GM18873 (cell line): ENCODE data around the gene HNMT.
"Not testable (repeated sequence)": the region's sequence is repeated elsewhere in the genome, so short reads cannot be mapped to it uniquely, and the experiment has no call there.

Experiments used
- ATAC-seq: cut with Tn5 transposase; IDR thresholded peaks from one replicate; pipeline ENCODE4 v1.9.1; 2021; ENCODE audit warnings: mild to moderate bottlenecking, moderate library complexity, moderate number of reproducible peaks; ENCODE audit not compliant: unreplicated experiment, low FRiP score

Gene HNMT

GRCh38 chr2:137973280-137973679 is 9.0 kb downstream of the HNMT start:
- no peak for ATAC-seq

GRCh38 chr2:137975280-137976271 is 11.3 kb downstream of the HNMT start:
- no peak for ATAC-seq

- no peak for ATAC-seq
These were observed 12.0 kb downstream of the HNMT start for GRCh38 chr2:137976274-137976673.

DNA sequence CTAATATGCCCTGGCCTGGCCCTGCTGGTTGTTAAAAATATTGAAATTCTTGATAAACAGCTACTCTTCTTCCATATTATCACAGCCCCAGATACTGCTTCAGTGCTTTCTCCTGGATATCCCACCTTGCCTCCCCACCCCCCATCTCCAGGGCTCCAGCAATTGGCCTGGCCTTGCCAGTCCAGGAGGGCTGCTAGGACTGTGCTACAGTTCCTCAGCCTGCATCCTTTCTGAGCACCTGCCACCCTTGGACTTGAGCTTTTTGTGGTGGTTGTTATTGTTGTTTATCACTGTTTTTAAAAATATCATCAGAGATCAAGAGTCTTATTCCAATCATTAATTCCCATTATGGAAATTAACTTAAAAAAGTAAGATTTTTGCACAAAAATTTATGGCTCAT is 13.5 kb downstream of the HNMT start:
- no peak for ATAC-seq

DNA sequence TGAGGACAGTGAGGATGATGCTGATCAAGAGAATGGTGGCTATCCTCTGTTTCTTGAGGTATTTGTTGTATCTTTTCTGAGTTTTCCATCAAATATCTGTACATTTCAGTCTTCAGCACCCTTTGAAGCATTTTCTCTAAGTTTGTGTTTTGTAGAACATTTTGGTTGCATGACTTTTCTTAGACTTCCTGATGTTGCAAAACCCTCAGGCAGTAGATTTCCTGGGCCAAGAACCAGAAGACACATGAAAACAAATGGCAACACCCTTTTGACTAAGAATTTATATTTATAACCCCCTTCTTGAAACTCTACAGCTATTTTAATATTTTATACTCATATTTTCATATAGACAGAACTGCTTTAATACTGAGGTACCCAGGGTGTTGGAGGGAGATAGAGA is 16.2 kb downstream of the HNMT start:
- ATAC-seq: no peak

DNA sequence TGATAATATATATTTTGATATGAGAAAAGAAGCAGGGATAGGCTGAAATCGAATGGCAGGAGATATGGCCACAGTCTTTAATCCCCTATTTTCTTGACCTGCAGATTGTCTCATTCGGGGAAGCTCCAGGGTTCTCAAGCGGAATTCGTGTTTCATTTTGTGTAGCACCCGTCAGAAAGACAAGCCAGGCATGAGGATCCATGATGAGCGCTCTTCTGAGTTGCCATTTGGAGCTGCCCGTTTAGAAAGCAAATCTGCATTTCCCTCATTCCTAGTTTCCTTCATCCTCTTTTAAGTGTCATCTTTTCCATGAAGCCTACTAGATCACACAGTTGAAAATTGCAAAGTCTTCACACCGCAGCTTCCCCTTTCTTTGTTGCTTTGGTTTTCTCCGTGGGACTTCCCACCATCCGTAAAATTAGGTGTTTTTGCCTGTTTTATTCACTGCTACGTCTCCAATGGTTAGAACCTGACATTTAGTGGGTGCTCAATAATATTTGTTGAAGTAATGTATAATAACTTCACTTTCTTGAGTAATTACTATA is 16.9 kb downstream of the HNMT start:
- ATAC-seq: no peak

- no peak for ATAC-seq
These were observed 19.3 kb downstream of the HNMT start for GRCh38 chr2:137983581-137983980.

- ATAC-seq: no peak
These were observed 22.0 kb downstream of the HNMT start for GRCh38 chr2:137986268-137986667.

- ATAC-seq: no peak
These were observed 22.7 kb downstream of the HNMT start for GRCh38 chr2:137987011-137987410.

- no peak for ATAC-seq
These were observed 26.8 kb downstream of the HNMT start for GRCh38 chr2:137991078-137991477.

GRCh38 chr2:137992039-137992646 is 27.9 kb downstream of the HNMT start:
- ATAC-seq: no peak

GRCh38 chr2:137993715-137994476 is 29.6 kb downstream of the HNMT start:
- not testable (repeated sequence) for ATAC-seq

DNA sequence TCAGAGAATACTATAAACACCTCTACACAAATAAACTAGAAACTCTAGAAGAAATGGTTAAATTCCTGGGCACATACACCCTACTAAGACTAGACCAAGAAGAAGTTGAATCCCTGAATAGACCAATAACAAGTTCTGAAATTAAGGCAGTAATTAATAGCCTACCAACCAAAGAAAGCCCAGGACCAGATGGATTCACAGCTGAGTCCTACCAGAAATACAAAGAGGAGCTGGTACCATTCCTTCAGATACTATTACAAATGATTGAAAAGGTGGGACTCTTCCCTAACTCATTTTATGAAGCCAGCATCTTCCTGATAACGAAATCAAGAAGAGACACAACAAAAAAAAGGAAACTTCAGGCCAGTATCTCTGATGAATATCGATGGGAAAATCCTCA is 31.1 kb downstream of the HNMT start:
- ATAC-seq: not testable (repeated sequence)

- ATAC-seq: not testable (repeated sequence)
These were observed 31.9 kb downstream of the HNMT start for GRCh38 chr2:137996158-137996557.

DNA sequence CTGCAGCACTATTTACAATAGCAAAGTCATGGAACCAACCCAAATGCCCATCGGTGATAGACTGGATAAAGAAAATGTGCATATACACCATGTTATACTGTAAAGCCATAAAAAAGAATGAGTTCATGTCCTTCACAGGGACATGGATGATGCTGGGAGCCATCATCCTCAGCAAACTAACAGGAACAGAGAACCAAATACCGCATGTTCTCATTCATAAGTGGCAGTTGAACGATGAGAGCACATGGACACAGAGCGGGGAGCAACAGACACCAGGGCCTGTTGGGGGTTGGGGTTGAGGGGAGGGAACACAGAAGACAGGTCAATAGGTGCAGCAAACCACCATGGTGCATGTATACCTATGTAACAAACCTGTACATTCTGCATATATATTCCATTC is 33.5 kb downstream of the HNMT start:
- ATAC-seq: no peak

DNA sequence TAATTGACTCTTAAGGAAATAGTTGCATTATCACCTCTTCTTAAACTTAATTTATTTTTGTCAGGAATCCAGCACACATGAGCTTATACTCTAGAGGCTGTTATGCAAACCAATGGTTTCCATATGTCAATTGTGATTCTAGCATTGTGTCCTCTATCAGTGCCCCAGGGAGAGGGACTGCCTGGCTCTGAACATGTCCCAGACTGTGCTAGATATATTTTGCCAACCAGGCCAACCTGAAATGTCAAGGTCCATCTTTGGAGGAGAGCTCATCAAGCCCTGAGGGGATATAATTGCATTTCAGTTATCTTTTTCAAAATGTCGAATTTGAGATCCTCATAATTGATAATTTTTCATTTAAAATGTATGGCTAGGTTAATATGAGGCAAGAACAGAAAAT is 34.2 kb downstream of the HNMT start:
- no peak for ATAC-seq

DNA sequence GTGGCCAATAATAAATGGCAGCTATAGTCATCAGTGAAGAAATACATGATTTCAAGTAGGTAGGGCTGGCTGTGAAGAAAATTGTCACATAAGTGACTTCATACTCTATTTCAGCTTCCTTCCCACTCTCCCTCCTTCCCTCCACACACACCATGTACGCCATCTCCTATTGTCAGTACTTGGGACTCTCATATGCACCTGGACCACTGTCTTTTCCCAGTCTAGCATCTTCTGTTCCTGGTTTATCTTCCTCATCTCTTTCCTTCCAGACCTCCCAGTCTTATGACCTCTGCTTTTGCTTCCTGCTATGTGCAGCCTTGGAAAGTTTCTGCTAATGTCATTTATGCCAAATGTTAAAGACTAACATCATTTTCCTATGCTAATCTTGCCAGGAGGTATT is 35.0 kb downstream of the HNMT start:
- no peak for ATAC-seq

DNA sequence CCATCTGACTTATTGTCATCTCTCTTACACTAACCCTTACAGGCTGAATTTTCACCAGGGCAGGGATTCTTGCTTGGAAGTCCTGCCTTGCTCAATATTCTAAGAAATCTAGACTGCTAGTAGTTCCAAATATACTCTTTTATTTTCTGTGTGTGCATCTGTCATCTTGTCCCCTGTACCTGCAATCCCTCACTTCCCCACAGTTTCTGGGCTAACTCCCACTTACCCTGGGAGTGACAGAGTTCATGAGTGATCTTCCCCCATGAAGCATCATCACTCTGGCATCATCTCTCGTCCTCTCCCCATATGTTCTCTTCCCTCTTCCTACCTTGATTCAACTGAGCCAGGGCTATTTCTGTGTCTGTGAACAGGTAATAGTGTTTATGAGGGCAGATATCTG is 35.7 kb downstream of the HNMT start:
- ATAC-seq: no peak

- no peak for ATAC-seq
These were observed 36.5 kb downstream of the HNMT start for GRCh38 chr2:138000796-138001195.

DNA sequence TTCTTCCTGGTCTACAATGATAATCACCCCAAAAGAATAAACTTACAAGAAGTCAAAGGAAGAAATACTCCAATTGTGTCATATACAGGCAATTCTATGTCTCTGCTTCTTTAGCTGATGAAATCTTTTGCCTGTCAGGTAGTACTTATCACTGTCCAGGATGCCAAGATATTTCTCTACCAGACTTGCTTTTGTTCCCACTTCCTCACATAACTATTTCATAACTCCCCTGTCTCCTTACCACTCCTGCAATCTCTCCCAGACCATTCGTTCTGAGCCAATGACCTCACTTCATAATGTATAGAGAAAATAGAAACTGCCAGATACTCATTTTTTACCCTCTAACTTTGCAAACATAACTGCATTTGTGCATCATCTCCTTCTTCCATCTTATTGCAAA is 39.1 kb downstream of the HNMT start:
- ATAC-seq: no peak

GRCh38 chr2:138007431-138007830 is 43.2 kb downstream of the HNMT start:
- no peak for ATAC-seq
